OCI-M1 (cell line): ENCODE results near the gene PRICKLE2.
A peak's percentile ranks its signal among the peaks of the same experiment; 100 is the strongest.

ENCODE experiments used
- DNase-seq: peaks from one replicate; lab custom pipeline; 2025; lab: John Stamatoyannopoulos, UW

PRICKLE2 gene

GRCh38 chr3:64218746-64219145 is 6.5 kb downstream of the PRICKLE2 start:
- no peak for DNase-seq

- DNase-seq, result no peak
Observed at GRCh38 chr3:64218329-64218728, 6.9 kb downstream of the PRICKLE2 start.

- DNase-seq, result no peak
Observed at GRCh38 chr3:64216274-64217147, 8.8 kb downstream of the PRICKLE2 start.

GRCh38 chr3:64215559-64215958 is 9.7 kb downstream of the PRICKLE2 start:
- DNase-seq, result no peak

GRCh38 chr3:64215103-64215502 is 10.2 kb downstream of the PRICKLE2 start:
- DNase-seq, result no peak

GRCh38 chr3:64214381-64215018 is 10.8 kb downstream of the PRICKLE2 start:
- peak; percentile 1 for DNase-seq

- no peak for DNase-seq
Observed at GRCh38 chr3:64213962-64214379, 11.3 kb downstream of the PRICKLE2 start.

- DNase-seq, result no peak
Observed at GRCh38 chr3:64213224-64213878, 11.9 kb downstream of the PRICKLE2 start.

- no peak for DNase-seq
Observed at GRCh38 chr3:64209866-64210621, 15.2 kb downstream of the PRICKLE2 start.

GRCh38 chr3:64207289-64208080 is 17.8 kb downstream of the PRICKLE2 start:
- no peak for DNase-seq

- peak; percentile 5 for DNase-seq
Observed at GRCh38 chr3:64203969-64204908, 21.0 kb downstream of the PRICKLE2 start.

- DNase-seq, result no peak
Observed at GRCh38 chr3:64203216-64203615, 22.1 kb downstream of the PRICKLE2 start.

- DNase-seq, result no peak
Observed at GRCh38 chr3:64199932-64200331, 25.3 kb downstream of the PRICKLE2 start.

GRCh38 chr3:64196236-64196929 is 28.9 kb downstream of the PRICKLE2 start:
- DNase-seq, result no peak

- DNase-seq, result no peak
Observed at GRCh38 chr3:64195789-64196188, 29.5 kb downstream of the PRICKLE2 start.

- DNase-seq, result no peak
Observed at GRCh38 chr3:64191822-64192221, 33.4 kb downstream of the PRICKLE2 start.

- DNase-seq, result no peak
Observed at GRCh38 chr3:64190517-64191515, 34.5 kb downstream of the PRICKLE2 start.
